Measurements from ENCODE around the gene LMTK3.

- TF ChIP-seq CTCF (IDR thresholded peaks at IDR 0.05) (no peak), EZH2 (IDR thresholded peaks at IDR 0.05) (no peak)
These were observed 28.5 kb upstream of the LMTK3 start for GRCh38 chr19:48540110-48540509.

Measured in neural progenitor cell (in vitro differentiated cells).